ENCODE results near the gene HOXC9. TPM values are rescaled to one million over a fixed set of nuclear protein-coding genes. Genes with fewer than 3 reads are reported as not detected.

The HOXC9 gene
- total and polyA plus RNA-seq, 2 experiments from 2014 or later: not detected

- TF ChIP-seq CTCF (IDR thresholded peaks at IDR 0.05; ENCODE audit: low read depth, low read length): no peak
- no peaks in the 10 kb centered on the region for H3K9me3 ChIP-seq (ENCODE audit: low read depth)
- H3K4me1 ChIP-seq (ENCODE audit: low read depth): no peaks in the 10 kb centered on the region
- H3K4me3 ChIP-seq: no peak overlapping the region
- H3K36me3 ChIP-seq: no peaks in the 10 kb centered on the region
- peaks cover 100% of the 10 kb centered on the region for H3K27me3 ChIP-seq
- no peak overlapping the region for H3K27ac ChIP-seq
- no peak for DNase-seq (ENCODE audit: low read depth in 1 of 2, low spot score in 1 of 2)
Observed at GRCh38 chr12:53952871-53953734, 46.9 kb upstream of the HOXC9 start.

- no peak overlapping the region for H3K27ac ChIP-seq
- no peak for TF ChIP-seq CTCF (IDR thresholded peaks at IDR 0.05; ENCODE audit: low read depth, low read length)
- no peaks in the 10 kb centered on the region for H3K36me3 ChIP-seq
- no peaks in the 10 kb centered on the region for H3K9me3 ChIP-seq (ENCODE audit: low read depth)
- peaks cover 100% of the 10 kb centered on the region for H3K27me3 ChIP-seq
- H3K4me1 ChIP-seq (ENCODE audit: low read depth): no peaks in the 10 kb centered on the region
- H3K4me3 ChIP-seq: no peak overlapping the region
- DNase-seq (ENCODE audit: low read depth in 1 of 2, low spot score in 1 of 2): no peak
Observed at GRCh38 chr12:53953831-53954693, 45.9 kb upstream of the HOXC9 start.

GRCh38 chr12:53954694-53955035 lies 45.3 kb upstream of the HOXC9 start, which contains the start of gene HOXC12:
TSS of gene HOXC12 (plus strand) at chr12:53954903. CDS start at chr12:53954930, 27 bp downstream.
- H3K4me1 ChIP-seq (ENCODE audit: low read depth): no peaks in the 10 kb centered on the region
- no peaks in the 10 kb centered on the region for H3K36me3 ChIP-seq
- H3K27me3 ChIP-seq: peaks cover 100% of the 10 kb centered on the region
- H3K4me3 ChIP-seq: no peak within 1 kb of the TSS
- no peak for DNase-seq (ENCODE audit: low read depth in 1 of 2, low spot score in 1 of 2)
- no peaks in the 10 kb centered on the region for H3K9me3 ChIP-seq (ENCODE audit: low read depth)
- TF ChIP-seq CTCF (IDR thresholded peaks at IDR 0.05; ENCODE audit: low read depth, low read length): no peak
- no peak within 1 kb of the TSS for H3K27ac ChIP-seq

GRCh38 chr12:53955036-53955775 lies 44.8 kb upstream of the HOXC9 start:
- no peak for TF ChIP-seq CTCF (IDR thresholded peaks at IDR 0.05; ENCODE audit: low read depth, low read length)
- no peak for DNase-seq (ENCODE audit: low read depth in 1 of 2, low spot score in 1 of 2)
- Histone ChIP-seq H3K27ac (no peak overlapping the region), H3K4me3 (no peak overlapping the region), H3K4me1 (ENCODE audit: low read depth) (no peaks in the 10 kb centered on the region), H3K27me3 (peaks cover 100% of the 10 kb centered on the region), H3K36me3 (no peaks in the 10 kb centered on the region), H3K9me3 (ENCODE audit: low read depth) (no peaks in the 10 kb centered on the region)

- H3K4me1 ChIP-seq (ENCODE audit: low read depth): no peaks in the 10 kb centered on the region
- peaks cover 100% of the 10 kb centered on the region for H3K27me3 ChIP-seq
- no peak for DNase-seq (ENCODE audit: low read depth in 1 of 2, low spot score in 1 of 2)
- no peak overlapping the region for H3K27ac ChIP-seq
- no peak for TF ChIP-seq CTCF (IDR thresholded peaks at IDR 0.05; ENCODE audit: low read depth, low read length)
- H3K4me3 ChIP-seq: no peak overlapping the region
- no peaks in the 10 kb centered on the region for H3K9me3 ChIP-seq (ENCODE audit: low read depth)
- H3K36me3 ChIP-seq: no peaks in the 10 kb centered on the region
Observed at GRCh38 chr12:53955776-53956250, 44.1 kb upstream of the HOXC9 start.

Data from cardiac muscle cell (in vitro differentiated cells and primary cell).